Measurements from ENCODE around the gene MMP17.

MMP17 gene

DNA sequence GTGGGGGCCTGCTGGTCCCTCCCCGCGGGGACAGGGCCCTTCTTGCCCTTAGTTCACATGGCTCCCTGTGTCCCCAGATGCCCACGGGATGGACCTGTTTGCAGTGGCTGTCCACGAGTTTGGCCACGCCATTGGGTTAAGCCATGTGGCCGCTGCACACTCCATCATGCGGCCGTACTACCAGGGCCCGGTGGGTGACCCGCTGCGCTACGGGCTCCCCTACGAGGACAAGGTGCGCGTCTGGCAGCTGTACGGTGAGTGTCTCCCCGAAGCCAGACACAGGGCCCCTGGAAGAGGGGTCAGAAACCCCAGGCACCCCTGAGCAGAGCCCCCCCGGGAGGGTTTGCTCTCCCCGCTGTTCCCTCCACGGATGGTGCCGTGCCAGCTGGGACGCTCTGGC lies 13.4 kb downstream of the MMP17 start:
- Histone ChIP-seq H3K4me3 (ENCODE audit: low read depth, low read length, poor library complexity, severe bottlenecking) (no peak overlapping the region), H3K4me2 (ENCODE audit: low read length) (no peak overlapping the region), H3K79me2 (ENCODE audit: insufficient read depth, low read length) (no peaks in the 10 kb centered on the region), H3K9me3 (ENCODE audit: low read length) (no peaks in the 10 kb centered on the region), H3F3A (ENCODE audit: insufficient read depth, low read length) (no peaks in the 10 kb centered on the region), H3K36me3 (ENCODE audit: insufficient read depth, low read length) (no peaks in the 10 kb centered on the region), H3K9ac (ENCODE audit: low read length) (no peak overlapping the region), H3K4me1 (ENCODE audit: insufficient read depth, low read length, severe bottlenecking) (no peaks in the 10 kb centered on the region), H3K9me2 (ENCODE audit: low read depth, low read length) (no peaks in the 10 kb centered on the region), H3K27me3 (ENCODE audit: insufficient read depth, low read length) (no peaks in the 10 kb centered on the region), H4K20me1 (ENCODE audit: insufficient read depth, low read length) (no peaks in the 10 kb centered on the region), H3K27ac (ENCODE audit: low read depth, low read length, poor library complexity, severe bottlenecking) (no peak overlapping the region), H2AFZ (ENCODE audit: low read length) (no peak overlapping the region)
- no peak for TF ChIP-seq EZH2 (IDR thresholded peaks at IDR 0.05; ENCODE audit: borderline replicate concordance, low read length)
- TF ChIP-seq, protein P1, sequence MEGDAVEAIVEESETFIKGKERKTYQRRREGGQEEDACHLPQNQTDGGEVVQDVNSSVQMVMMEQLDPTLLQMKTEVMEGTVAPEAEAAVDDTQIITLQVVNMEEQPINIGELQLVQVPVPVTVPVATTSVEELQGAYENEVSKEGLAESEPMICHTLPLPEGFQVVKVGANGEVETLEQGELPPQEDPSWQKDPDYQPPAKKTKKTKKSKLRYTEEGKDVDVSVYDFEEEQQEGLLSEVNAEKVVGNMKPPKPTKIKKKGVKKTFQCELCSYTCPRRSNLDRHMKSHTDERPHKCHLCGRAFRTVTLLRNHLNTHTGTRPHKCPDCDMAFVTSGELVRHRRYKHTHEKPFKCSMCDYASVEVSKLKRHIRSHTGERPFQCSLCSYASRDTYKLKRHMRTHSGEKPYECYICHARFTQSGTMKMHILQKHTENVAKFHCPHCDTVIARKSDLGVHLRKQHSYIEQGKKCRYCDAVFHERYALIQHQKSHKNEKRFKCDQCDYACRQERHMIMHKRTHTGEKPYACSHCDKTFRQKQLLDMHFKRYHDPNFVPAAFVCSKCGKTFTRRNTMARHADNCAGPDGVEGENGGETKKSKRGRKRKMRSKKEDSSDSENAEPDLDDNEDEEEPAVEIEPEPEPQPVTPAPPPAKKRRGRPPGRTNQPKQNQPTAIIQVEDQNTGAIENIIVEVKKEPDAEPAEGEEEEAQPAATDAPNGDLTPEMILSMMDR (IDR thresholded peaks at IDR 0.05; ENCODE audit: low read length), result no peak

DNA sequence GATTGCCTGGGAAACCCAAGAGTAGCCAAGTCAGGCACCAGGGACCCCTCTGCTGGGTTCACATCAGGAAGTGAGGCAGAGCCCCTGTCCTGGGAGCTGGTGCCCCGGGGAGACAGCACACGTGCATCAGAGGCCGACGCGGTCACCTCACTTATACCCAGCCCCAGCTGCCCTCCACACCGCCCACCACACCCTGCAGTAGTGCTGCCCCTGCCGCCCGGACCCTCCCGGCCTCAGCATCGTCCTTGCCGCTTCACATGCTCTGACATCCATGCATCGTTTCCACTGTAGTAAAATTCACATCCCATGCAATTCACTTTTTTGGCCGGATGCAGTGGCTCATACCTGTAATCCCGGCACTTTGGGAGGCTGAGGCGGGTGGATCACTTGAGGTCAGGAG lies 14.0 kb downstream of the MMP17 start:
- TF ChIP-seq, protein P1 (IDR thresholded peaks at IDR 0.05; ENCODE audit: low read length), result no peak
- no peak for TF ChIP-seq EZH2 (IDR thresholded peaks at IDR 0.05; ENCODE audit: borderline replicate concordance, low read length)
- H3K36me3 ChIP-seq (ENCODE audit: insufficient read depth, low read length), result no peaks in the 10 kb centered on the region
- H3K27me3 ChIP-seq (ENCODE audit: insufficient read depth, low read length), result no peaks in the 10 kb centered on the region
- H3F3A ChIP-seq (ENCODE audit: insufficient read depth, low read length), result no peaks in the 10 kb centered on the region
- H3K27ac ChIP-seq (ENCODE audit: low read depth, low read length, poor library complexity, severe bottlenecking), result no peak overlapping the region
- H4K20me1 ChIP-seq (ENCODE audit: insufficient read depth, low read length), result no peaks in the 10 kb centered on the region
- no peak overlapping the region for H3K9ac ChIP-seq (ENCODE audit: low read length)
- no peak overlapping the region for H2AFZ ChIP-seq (ENCODE audit: low read length)
- H3K4me2 ChIP-seq (ENCODE audit: low read length), result no peak overlapping the region
- H3K9me3 ChIP-seq (ENCODE audit: low read length), result no peaks in the 10 kb centered on the region
- no peaks in the 10 kb centered on the region for H3K9me2 ChIP-seq (ENCODE audit: low read depth, low read length)
- H3K4me3 ChIP-seq (ENCODE audit: low read depth, low read length, poor library complexity, severe bottlenecking), result no peak overlapping the region
- H3K4me1 ChIP-seq (ENCODE audit: insufficient read depth, low read length, severe bottlenecking), result no peaks in the 10 kb centered on the region
- H3K79me2 ChIP-seq (ENCODE audit: insufficient read depth, low read length), result no peaks in the 10 kb centered on the region

DNA sequence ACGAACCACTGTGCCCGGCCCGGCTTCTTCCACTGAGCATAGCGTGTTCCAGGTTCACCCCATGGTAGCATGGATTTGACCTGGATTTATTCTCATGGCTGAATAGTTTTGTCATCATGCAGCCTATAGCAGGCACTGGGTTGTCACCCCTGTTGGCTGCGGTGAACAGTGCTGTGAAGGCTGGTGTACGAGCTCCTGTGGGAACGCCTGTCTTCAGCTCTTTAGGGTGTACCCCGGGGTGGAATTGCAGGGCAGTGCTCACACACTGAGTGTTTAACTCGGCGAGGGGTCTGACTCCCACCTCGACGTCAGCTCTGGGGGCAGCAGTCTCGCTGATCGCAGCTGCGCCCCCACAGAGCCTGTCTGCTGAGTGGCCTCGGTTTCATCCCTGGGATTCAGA lies 15.3 kb downstream of the MMP17 start:
- no peaks in the 10 kb centered on the region for H3K9me3 ChIP-seq (ENCODE audit: low read length)
- H3K4me2 ChIP-seq (ENCODE audit: low read length), result no peak overlapping the region
- no peaks in the 10 kb centered on the region for H3K79me2 ChIP-seq (ENCODE audit: insufficient read depth, low read length)

More for the DNA sequence above, 15.3 kb downstream of the MMP17 start:
- no peaks in the 10 kb centered on the region for H3K9me2 ChIP-seq (ENCODE audit: low read depth, low read length)
- H3K4me1 ChIP-seq (ENCODE audit: insufficient read depth, low read length, severe bottlenecking), result no peaks in the 10 kb centered on the region
- no peaks in the 10 kb centered on the region for H4K20me1 ChIP-seq (ENCODE audit: insufficient read depth, low read length)
- H3K4me3 ChIP-seq (ENCODE audit: low read depth, low read length, poor library complexity, severe bottlenecking), result no peak overlapping the region
- H3K27me3 ChIP-seq (ENCODE audit: insufficient read depth, low read length), result no peaks in the 10 kb centered on the region
- H3K27ac ChIP-seq (ENCODE audit: low read depth, low read length, poor library complexity, severe bottlenecking), result no peak overlapping the region
- H3K36me3 ChIP-seq (ENCODE audit: insufficient read depth, low read length), result no peaks in the 10 kb centered on the region
- no peak overlapping the region for H3K9ac ChIP-seq (ENCODE audit: low read length)
- TF ChIP-seq, protein P1 (IDR thresholded peaks at IDR 0.05; ENCODE audit: low read length), result no peak
- TF ChIP-seq EZH2 (IDR thresholded peaks at IDR 0.05; ENCODE audit: borderline replicate concordance, low read length), result no peak
- H3F3A ChIP-seq (ENCODE audit: insufficient read depth, low read length), result no peaks in the 10 kb centered on the region
- no peak overlapping the region for H2AFZ ChIP-seq (ENCODE audit: low read length)

All from OCI-LY1 (cell line).